HG02852 (cell line): ENCODE results near the gene TSKS.

ENCODE experiments used
- ATAC-seq: cut with Tn5 transposase; IDR thresholded peaks from one replicate; pipeline ENCODE4 v1.9.1; 2021; ENCODE audit warnings: mild to moderate bottlenecking, moderate library complexity; ENCODE audit not compliant: unreplicated experiment

TSKS gene

GRCh38 chr19:49798574-49798973 lies 35.5 kb upstream of the TSKS start:
- no peak for ATAC-seq

- no peak for ATAC-seq
These were observed 32.5 kb upstream of the TSKS start for GRCh38 chr19:49795615-49796014.

- no peak for ATAC-seq
These were observed 30.4 kb upstream of the TSKS start for GRCh38 chr19:49793561-49793840.

GRCh38 chr19:49792829-49793560 lies 29.9 kb upstream of the TSKS start:
- no peak for ATAC-seq

GRCh38 chr19:49791776-49792445 lies 28.8 kb upstream of the TSKS start:
- no peak for ATAC-seq

- no peak for ATAC-seq
These were observed 27.8 kb upstream of the TSKS start for GRCh38 chr19:49790866-49791265.

GRCh38 chr19:49788857-49789256 lies 25.8 kb upstream of the TSKS start:
- no peak for ATAC-seq

- no peak for ATAC-seq
These were observed 24.6 kb upstream of the TSKS start for GRCh38 chr19:49787746-49788145.

GRCh38 chr19:49786376-49786820 lies 23.3 kb upstream of the TSKS start:
- no peak for ATAC-seq

GRCh38 chr19:49782515-49782914 lies 19.4 kb upstream of the TSKS start:
- ATAC-seq = no peak

GRCh38 chr19:49781394-49781793 lies 18.3 kb upstream of the TSKS start:
- ATAC-seq = no peak

- no peak for ATAC-seq
These were observed 17.8 kb upstream of the TSKS start for GRCh38 chr19:49780861-49781260.

GRCh38 chr19:49779731-49780555 lies 16.8 kb upstream of the TSKS start:
- ATAC-seq = no peak

- no peak for ATAC-seq
These were observed 13.3 kb upstream of the TSKS start for GRCh38 chr19:49776371-49776764.

- no peak for ATAC-seq
These were observed 12.8 kb upstream of the TSKS start for GRCh38 chr19:49775742-49776370.

- ATAC-seq = no peak
These were observed 11.9 kb upstream of the TSKS start for GRCh38 chr19:49774969-49775368.

GRCh38 chr19:49773663-49774350 lies 10.7 kb upstream of the TSKS start:
- ATAC-seq = no peak

GRCh38 chr19:49772850-49773432 lies 9.8 kb upstream of the TSKS start:
- ATAC-seq = no peak

- no peak for ATAC-seq
These were observed 8.6 kb upstream of the TSKS start for GRCh38 chr19:49771674-49772139.

- ATAC-seq = no peak
These were observed 7.4 kb upstream of the TSKS start for GRCh38 chr19:49770529-49770928.
